ENCODE measurements around the gene SPATA20.

- TF ChIP-seq, protein P1, sequence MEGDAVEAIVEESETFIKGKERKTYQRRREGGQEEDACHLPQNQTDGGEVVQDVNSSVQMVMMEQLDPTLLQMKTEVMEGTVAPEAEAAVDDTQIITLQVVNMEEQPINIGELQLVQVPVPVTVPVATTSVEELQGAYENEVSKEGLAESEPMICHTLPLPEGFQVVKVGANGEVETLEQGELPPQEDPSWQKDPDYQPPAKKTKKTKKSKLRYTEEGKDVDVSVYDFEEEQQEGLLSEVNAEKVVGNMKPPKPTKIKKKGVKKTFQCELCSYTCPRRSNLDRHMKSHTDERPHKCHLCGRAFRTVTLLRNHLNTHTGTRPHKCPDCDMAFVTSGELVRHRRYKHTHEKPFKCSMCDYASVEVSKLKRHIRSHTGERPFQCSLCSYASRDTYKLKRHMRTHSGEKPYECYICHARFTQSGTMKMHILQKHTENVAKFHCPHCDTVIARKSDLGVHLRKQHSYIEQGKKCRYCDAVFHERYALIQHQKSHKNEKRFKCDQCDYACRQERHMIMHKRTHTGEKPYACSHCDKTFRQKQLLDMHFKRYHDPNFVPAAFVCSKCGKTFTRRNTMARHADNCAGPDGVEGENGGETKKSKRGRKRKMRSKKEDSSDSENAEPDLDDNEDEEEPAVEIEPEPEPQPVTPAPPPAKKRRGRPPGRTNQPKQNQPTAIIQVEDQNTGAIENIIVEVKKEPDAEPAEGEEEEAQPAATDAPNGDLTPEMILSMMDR (IDR thresholded peaks at IDR 0.05; ENCODE audit: low read depth, low read length, missing input control) = no peak
- TF ChIP-seq JUND (IDR thresholded peaks at IDR 0.05) (no peak), REST (IDR thresholded peaks at IDR 0.05) (no peak), YY1 (IDR thresholded peaks at IDR 0.05) (no peak), TAF1 (conservative IDR thresholded peaks at IDR 0.05) (no peak)
Measured at GRCh38 chr17:50596191-50597037, 49.4 kb downstream of the SPATA20 start.
